ENCODE results near the gene MICAL2.
A peak's percentile ranks its signal among the peaks of the same experiment; 100 is the strongest.

MICAL2 gene

DNA sequence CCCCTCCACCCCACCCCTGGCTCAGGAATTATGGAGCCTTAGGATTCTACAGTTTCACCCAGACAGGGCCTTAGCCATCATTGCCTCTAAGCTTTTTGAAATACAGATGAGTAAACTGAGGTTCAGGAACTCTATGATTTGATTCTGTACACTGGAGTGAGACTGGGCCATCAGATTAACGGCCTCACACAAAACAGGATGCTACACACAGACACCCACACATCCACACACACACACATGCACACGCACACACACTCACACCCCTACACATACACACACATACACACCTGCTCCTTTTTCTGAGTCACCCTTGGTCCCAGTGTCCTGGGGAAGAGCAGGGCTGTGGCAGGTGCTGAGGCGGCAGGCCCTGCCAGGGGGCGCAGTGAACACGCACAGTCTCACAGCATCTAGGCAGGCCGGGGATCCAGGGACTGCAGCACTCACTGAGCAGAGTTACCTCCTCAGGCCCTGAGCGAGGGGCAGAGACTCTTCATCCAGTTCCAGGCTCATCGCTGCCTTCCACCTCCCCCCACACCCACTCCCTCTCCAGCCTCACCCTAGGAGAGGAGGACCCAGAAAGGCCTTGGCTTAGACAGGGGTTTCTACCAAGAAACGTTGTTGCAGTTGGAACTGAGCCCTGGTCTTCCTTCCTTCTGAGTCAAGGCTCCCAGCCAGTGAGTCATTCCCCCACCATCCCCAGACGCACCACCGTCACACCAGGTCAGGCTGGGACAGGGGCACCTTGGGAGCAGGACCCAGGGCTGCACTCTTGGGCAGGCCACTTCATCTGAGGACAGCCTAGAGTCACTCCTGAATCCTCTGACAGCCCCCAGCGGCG lies 177.2 kb downstream of the MICAL2 start:
- TF ChIP-seq FOXP2 (optimal IDR thresholded peaks at IDR 0.05; ENCODE audit: borderline replicate concordance, extremely low read depth, extremely low read length, insufficient read depth) = peak; percentile 53
- no peak for TF ChIP-seq POLR2AphosphoS5 (IDR thresholded peaks at IDR 0.05; ENCODE audit: low read depth, low read length)
- TF ChIP-seq SIN3A (IDR thresholded peaks at IDR 0.05; ENCODE audit: borderline replicate concordance, insufficient read depth, low read length) = no peak
- no peak for TF ChIP-seq TAF1 (IDR thresholded peaks at IDR 0.05; ENCODE audit: borderline replicate concordance, insufficient read depth, low read length)

- TF ChIP-seq, protein P1, sequence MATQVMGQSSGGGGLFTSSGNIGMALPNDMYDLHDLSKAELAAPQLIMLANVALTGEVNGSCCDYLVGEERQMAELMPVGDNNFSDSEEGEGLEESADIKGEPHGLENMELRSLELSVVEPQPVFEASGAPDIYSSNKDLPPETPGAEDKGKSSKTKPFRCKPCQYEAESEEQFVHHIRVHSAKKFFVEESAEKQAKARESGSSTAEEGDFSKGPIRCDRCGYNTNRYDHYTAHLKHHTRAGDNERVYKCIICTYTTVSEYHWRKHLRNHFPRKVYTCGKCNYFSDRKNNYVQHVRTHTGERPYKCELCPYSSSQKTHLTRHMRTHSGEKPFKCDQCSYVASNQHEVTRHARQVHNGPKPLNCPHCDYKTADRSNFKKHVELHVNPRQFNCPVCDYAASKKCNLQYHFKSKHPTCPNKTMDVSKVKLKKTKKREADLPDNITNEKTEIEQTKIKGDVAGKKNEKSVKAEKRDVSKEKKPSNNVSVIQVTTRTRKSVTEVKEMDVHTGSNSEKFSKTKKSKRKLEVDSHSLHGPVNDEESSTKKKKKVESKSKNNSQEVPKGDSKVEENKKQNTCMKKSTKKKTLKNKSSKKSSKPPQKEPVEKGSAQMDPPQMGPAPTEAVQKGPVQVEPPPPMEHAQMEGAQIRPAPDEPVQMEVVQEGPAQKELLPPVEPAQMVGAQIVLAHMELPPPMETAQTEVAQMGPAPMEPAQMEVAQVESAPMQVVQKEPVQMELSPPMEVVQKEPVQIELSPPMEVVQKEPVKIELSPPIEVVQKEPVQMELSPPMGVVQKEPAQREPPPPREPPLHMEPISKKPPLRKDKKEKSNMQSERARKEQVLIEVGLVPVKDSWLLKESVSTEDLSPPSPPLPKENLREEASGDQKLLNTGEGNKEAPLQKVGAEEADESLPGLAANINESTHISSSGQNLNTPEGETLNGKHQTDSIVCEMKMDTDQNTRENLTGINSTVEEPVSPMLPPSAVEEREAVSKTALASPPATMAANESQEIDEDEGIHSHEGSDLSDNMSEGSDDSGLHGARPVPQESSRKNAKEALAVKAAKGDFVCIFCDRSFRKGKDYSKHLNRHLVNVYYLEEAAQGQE (IDR thresholded peaks at IDR 0.05; ENCODE audit: insufficient read depth in 1 of 2, low read depth in 2 of 2, low read length in 2 of 2) = no peak
- TF ChIP-seq SIN3A (IDR thresholded peaks at IDR 0.05; ENCODE audit: borderline replicate concordance, insufficient read depth, low read length) (no peak), POLR2AphosphoS5 (IDR thresholded peaks at IDR 0.05; ENCODE audit: low read depth, low read length) (no peak), FOXP2 (optimal IDR thresholded peaks at IDR 0.05; ENCODE audit: borderline replicate concordance, extremely low read depth, extremely low read length, insufficient read depth) (no peak), TAF1 (IDR thresholded peaks at IDR 0.05; ENCODE audit: borderline replicate concordance, insufficient read depth, low read length) (no peak)
Observed at GRCh38 chr11:12288212-12288930, 178.0 kb downstream of the MICAL2 start.

- TF ChIP-seq, protein P1 (IDR thresholded peaks at IDR 0.05; ENCODE audit: insufficient read depth in 1 of 2, low read depth in 2 of 2, low read length in 2 of 2) = no peak
- no peak for TF ChIP-seq SIN3A (IDR thresholded peaks at IDR 0.05; ENCODE audit: borderline replicate concordance, insufficient read depth, low read length)
- TF ChIP-seq FOXP2 (optimal IDR thresholded peaks at IDR 0.05; ENCODE audit: borderline replicate concordance, extremely low read depth, extremely low read length, insufficient read depth) = no peak
- no peak for TF ChIP-seq POLR2AphosphoS5 (IDR thresholded peaks at IDR 0.05; ENCODE audit: low read depth, low read length)
- no peak for TF ChIP-seq TAF1 (IDR thresholded peaks at IDR 0.05; ENCODE audit: borderline replicate concordance, insufficient read depth, low read length)
Observed at GRCh38 chr11:12288931-12289666, 178.7 kb downstream of the MICAL2 start.

- TF ChIP-seq POLR2AphosphoS5 (IDR thresholded peaks at IDR 0.05; ENCODE audit: low read depth, low read length) (no peak), TAF1 (IDR thresholded peaks at IDR 0.05; ENCODE audit: borderline replicate concordance, insufficient read depth, low read length) (no peak), SIN3A (IDR thresholded peaks at IDR 0.05; ENCODE audit: borderline replicate concordance, insufficient read depth, low read length) (no peak), FOXP2 (optimal IDR thresholded peaks at IDR 0.05; ENCODE audit: borderline replicate concordance, extremely low read depth, extremely low read length, insufficient read depth) (no peak)
- TF ChIP-seq, protein P1 (IDR thresholded peaks at IDR 0.05; ENCODE audit: insufficient read depth in 1 of 2, low read depth in 2 of 2, low read length in 2 of 2) = no peak
Observed at GRCh38 chr11:12289667-12290476, 179.5 kb downstream of the MICAL2 start.

Data from PFSK-1 (cell line).